Endodermal cell (in vitro differentiated cells): ENCODE results near the gene PLCB3. TPM values are rescaled to one million over a fixed set of nuclear protein-coding genes. Genes with fewer than 3 reads are reported as not detected.
A peak's percentile ranks its signal among the peaks of the same experiment; 100 is the strongest.

Experiments used
- DNase-seq: peaks from one replicate; pipeline ENCODE4 v3.0.0-alpha.2; 2017
- H3K27ac ChIP-seq: 2 replicates; pipeline ENCODE4 v1.5.1; 2013; ENCODE audit warnings: mild to moderate bottlenecking, low read depth, low read length, moderate library complexity
- H3K27me3 ChIP-seq: 2 replicates; pipeline ENCODE4 v1.6.1; 2013; ENCODE audit warnings: mild to moderate bottlenecking, low read length, moderate library complexity; ENCODE audit not compliant: insufficient read depth, control insufficient read depth, poor library complexity, severe bottlenecking
- H3K36me3 ChIP-seq: 2 replicates; pipeline ENCODE4 v1.7.0; 2013; ENCODE audit warnings: mild to moderate bottlenecking, low read length, moderate library complexity; ENCODE audit not compliant: control insufficient read depth, insufficient read depth
- H3K4me1 ChIP-seq: one replicate; pipeline ENCODE4 v1.7.0; 2013; ENCODE audit warnings: low read length; ENCODE audit not compliant: control insufficient read depth, insufficient read depth
- H3K4me3 ChIP-seq: 2 replicates; pipeline ENCODE4 v1.5.1; 2013; ENCODE audit warnings: mild to moderate bottlenecking, low read length, moderate library complexity
- H3K9ac ChIP-seq: 2 replicates; pipeline ENCODE4 v1.6.1; 2013; ENCODE audit warnings: mild to moderate bottlenecking, low read length, moderate library complexity; ENCODE audit not compliant: poor library complexity, severe bottlenecking; ENCODE audit errors: extremely low read depth
- H3K9me3 ChIP-seq: 2 replicates; pipeline ENCODE4 v1.6.1; 2013; ENCODE audit warnings: mild to moderate bottlenecking, low read length, moderate library complexity; ENCODE audit not compliant: control insufficient read depth
- H3K27ac Mint-ChIP-seq: 2 replicates; pipeline ENCODE4 v1.8.0; 2020; ENCODE audit warnings: mixed read lengths
- H3K27me3 Mint-ChIP-seq: 2 replicates; pipeline ENCODE4 v1.8.0; 2021; ENCODE audit warnings: mild to moderate bottlenecking, mixed read lengths; ENCODE audit not compliant: insufficient read depth
- H3K36me3 Mint-ChIP-seq: 2 replicates; pipeline ENCODE4 v1.8.0; 2020; ENCODE audit warnings: low read depth, mixed read lengths
- H3K4me1 Mint-ChIP-seq: 2 replicates; pipeline ENCODE4 v1.8.0; 2020; ENCODE audit warnings: mixed read lengths
- H3K4me3 Mint-ChIP-seq: 2 replicates; pipeline ENCODE4 v1.8.0; 2020; ENCODE audit warnings: mild to moderate bottlenecking, moderate library complexity, mixed read lengths
- H3K9me3 Mint-ChIP-seq: 2 replicates; pipeline ENCODE4 v1.8.0; 2020; ENCODE audit warnings: mild to moderate bottlenecking, mixed read lengths
- CTCF ChIP-seq: fragments of 200-600 bp; sonication (generic); conservative IDR thresholded peaks from 2 replicates; pipeline ENCODE4 v1.5.0; 2021; ENCODE audit warnings: antibody characterized with exemption, mild to moderate bottlenecking
- WGBS, 2 experiments: methylation state at CpG; one replicate each; pipeline versions ENCODE4 v1.1.5 to v1.1.7; 2013; ENCODE audit warnings: missing lambda C conversion rate in 2 of 2, mixed read lengths in 1 of 2; ENCODE audit not compliant: insufficient coverage in 1 of 2, insufficient read length in 1 of 2; 5-methylcytosine and 5-hydroxymethylcytosine counted together
- total RNA-seq, 2 donors: library from RNA; stranded (reverse); fragmentation: NEBNext Ultra II Directional in 1 of 2; extraction: Animal tissue kit (Norgen Biotek cat#: 25700) in 1 of 2; gene quantifications; 2 replicates in 1 of 2; 3 replicates in 1 of 2; pipeline ENCODE4 v1.2.1, GENCODE V29; 2021

The PLCB3 gene
- total RNA-seq, 2 donors from 2014 or later: 75.0 to 83.2 TPM

- Mint-ChIP-seq H3K9me3 (no peaks in the 10 kb centered on the region), H3K4me1 (peaks cover 14% of the 10 kb centered on the region), H3K4me3 (peak overlapping the region; percentile 95), H3K36me3 (peaks cover 21% of the 10 kb centered on the region), H3K27me3 (no peaks in the 10 kb centered on the region), H3K27ac (peak overlapping the region; percentile 99)
- Histone ChIP-seq H3K9me3 (no peaks in the 10 kb centered on the region), H3K4me1 (no peaks in the 10 kb centered on the region), H3K36me3 (peaks cover 11% of the 10 kb centered on the region), H3K4me3 (peak overlapping the region; percentile 82), H3K27ac (peak overlapping the region; percentile 94), H3K9ac (peak overlapping the region; percentile 91), H3K27me3 (no peaks in the 10 kb centered on the region)
- 3 to 17% methylated on average over 2 to 34 of the region's 34 CpGs for WGBS, 2 experiments
- DNase-seq: peak; percentile 90
- no peak for TF ChIP-seq CTCF
These were observed 17.7 kb downstream of the PLCB3 start for GRCh38 chr11:64268893-64269539.

GRCh38 chr11:64269540-64270220 is 18.4 kb downstream of the PLCB3 start:
- Histone ChIP-seq H3K36me3 (peaks cover 4% of the 10 kb centered on the region), H3K4me1 (no peaks in the 10 kb centered on the region), H3K27me3 (no peaks in the 10 kb centered on the region), H3K27ac (peak overlapping the region; percentile 94), H3K9me3 (no peaks in the 10 kb centered on the region), H3K9ac (peak overlapping the region; percentile 91), H3K4me3 (peak overlapping the region; percentile 95)
- H3K36me3 Mint-ChIP-seq: peaks cover 17% of the 10 kb centered on the region
- H3K27ac Mint-ChIP-seq: peak overlapping the region; percentile 99
- H3K27me3 Mint-ChIP-seq: no peaks in the 10 kb centered on the region
- TF ChIP-seq CTCF: peak; percentile 40
- WGBS, 2 experiments: 0% methylated on average over 25 to 58 of the region's 58 CpGs
- peak overlapping the region; percentile 95 for H3K4me3 Mint-ChIP-seq
- DNase-seq: peak; percentile 99
- peaks cover 14% of the 10 kb centered on the region for H3K4me1 Mint-ChIP-seq
- H3K9me3 Mint-ChIP-seq: no peaks in the 10 kb centered on the region

- no peak overlapping the region for H3K27ac ChIP-seq
- no peaks in the 10 kb centered on the region for H3K27me3 ChIP-seq
- DNase-seq: no peak
- 90 to 96% methylated on average over 13 to 15 of the region's 15 CpGs for WGBS, 2 experiments
- H3K4me1 ChIP-seq: no peaks in the 10 kb centered on the region
- no peak overlapping the region for H3K9ac ChIP-seq
- H3K9me3 ChIP-seq: no peaks in the 10 kb centered on the region
- Mint-ChIP-seq H3K27ac (no peak overlapping the region), H3K9me3 (no peaks in the 10 kb centered on the region), H3K27me3 (no peaks in the 10 kb centered on the region), H3K4me3 (no peak overlapping the region), H3K36me3 (peaks cover 19% of the 10 kb centered on the region), H3K4me1 (peaks cover 3% of the 10 kb centered on the region)
- no peak for TF ChIP-seq CTCF
- no peak overlapping the region for H3K4me3 ChIP-seq
- peaks cover 9% of the 10 kb centered on the region for H3K36me3 ChIP-seq
These were observed 23.9 kb downstream of the PLCB3 start for GRCh38 chr11:64275031-64275800.
